Dendritic cell treated with granulocyte-macrophage colony-stimulating factor and Interleukin-4, amounts not matched to agents 40 ng/mL and 50 ng/mL, for 4 days (primary cell): ENCODE measurements around the gene SAP30.

ENCODE experiments used
- H3K27ac Mint-ChIP-seq: one replicate; pipeline ENCODE4 v1.8.0; 2022; ENCODE audit warnings: mild to moderate bottlenecking, mixed read lengths
- H3K27me3 Mint-ChIP-seq: one replicate; pipeline ENCODE4 v1.8.0; 2022; ENCODE audit warnings: mild to moderate bottlenecking, mixed read lengths
- H3K36me3 Mint-ChIP-seq: one replicate; pipeline ENCODE4 v1.8.0; 2022; ENCODE audit warnings: low read depth, mixed read lengths
- H3K4me1 Mint-ChIP-seq: one replicate; pipeline ENCODE4 v1.8.0; 2022; ENCODE audit warnings: low read depth, mixed read lengths
- H3K4me3 Mint-ChIP-seq: one replicate; pipeline ENCODE4 v1.8.0; 2022; ENCODE audit warnings: mild to moderate bottlenecking, moderate library complexity, mixed read lengths
- H3K9me3 Mint-ChIP-seq: one replicate; pipeline ENCODE4 v1.8.0; 2022; ENCODE audit warnings: mixed read lengths
- intact Hi-C: fragments of 100-400 bp; cut with micrococcal nuclease; formaldehyde crosslinking; loops from one replicate; pipeline ENCODE4 v1.15.0; 2022

SAP30 gene

GRCh38 chr4:173414456-173414855 is 43.7 kb downstream of the SAP30 start:
- no peaks in the 10 kb centered on the region for H3K9me3 Mint-ChIP-seq
- H3K27me3 Mint-ChIP-seq = no peaks in the 10 kb centered on the region
- H3K27ac Mint-ChIP-seq = peak overlapping the region; percentile 34
- H3K4me3 Mint-ChIP-seq = no peak overlapping the region
- intact Hi-C loops = no loop called here
- H3K36me3 Mint-ChIP-seq = peaks cover 5% of the 10 kb centered on the region
- peaks cover 61% of the 10 kb centered on the region for H3K4me1 Mint-ChIP-seq

GRCh38 chr4:173415092-173415491 is 44.3 kb downstream of the SAP30 start:
- H3K27ac Mint-ChIP-seq = no peak overlapping the region
- H3K4me3 Mint-ChIP-seq = no peak overlapping the region
- H3K36me3 Mint-ChIP-seq = no peaks in the 10 kb centered on the region
- intact Hi-C loops = loop anchor here (5.0 kb wide), 1 partner anchor 398 kb away; no protein-coding TSS in a partner anchor
- H3K9me3 Mint-ChIP-seq = no peaks in the 10 kb centered on the region
- H3K4me1 Mint-ChIP-seq = peaks cover 65% of the 10 kb centered on the region
- no peaks in the 10 kb centered on the region for H3K27me3 Mint-ChIP-seq

DNA sequence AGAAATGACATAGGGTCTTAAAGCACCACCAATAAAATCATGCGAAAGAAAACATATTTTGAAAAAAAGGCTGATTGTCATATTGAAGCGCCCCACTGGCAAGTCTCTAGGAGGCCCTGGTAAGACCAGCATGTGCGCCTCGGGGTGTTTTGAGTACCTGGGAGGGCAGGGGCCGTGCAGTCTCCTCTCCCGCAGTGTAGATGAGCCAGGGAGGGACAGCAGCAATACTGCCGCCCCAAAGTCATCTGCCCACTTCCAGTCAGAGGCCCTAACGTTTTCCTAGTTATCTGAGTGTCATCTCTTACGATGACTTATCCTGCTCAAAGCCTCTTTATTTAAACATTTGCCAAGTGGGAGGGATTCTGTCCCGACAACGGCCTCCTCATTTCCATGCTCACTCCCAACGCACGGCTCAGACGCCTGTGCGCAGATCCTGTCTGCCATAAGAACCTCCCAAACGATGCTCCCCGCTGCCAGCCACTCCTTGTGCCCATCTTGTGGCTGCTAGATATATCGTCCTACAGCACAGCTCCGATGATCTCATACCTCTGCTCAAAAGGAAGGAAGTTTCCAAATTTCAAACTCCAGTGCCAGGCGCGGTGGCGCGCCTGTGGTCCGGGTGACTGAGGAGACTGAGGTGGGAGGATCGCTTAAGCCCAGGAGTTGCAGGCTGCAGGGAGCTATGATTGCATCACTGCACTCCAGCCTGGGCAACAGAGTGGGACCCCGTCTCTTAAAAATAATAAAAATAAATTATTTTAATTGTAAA is 45.3 kb downstream of the SAP30 start:
- Mint-ChIP-seq H3K27me3 (no peaks in the 10 kb centered on the region), H3K27ac (no peak overlapping the region), H3K4me1 (peaks cover 71% of the 10 kb centered on the region), H3K4me3 (peak overlapping the region; percentile 54), H3K9me3 (no peaks in the 10 kb centered on the region), H3K36me3 (no peaks in the 10 kb centered on the region)
- intact Hi-C loops = loop anchor here (1.0 to 5.0 kb wide), 2 partner anchors 46 to 399 kb away; partner anchors contain the start of gene SAP30

DNA sequence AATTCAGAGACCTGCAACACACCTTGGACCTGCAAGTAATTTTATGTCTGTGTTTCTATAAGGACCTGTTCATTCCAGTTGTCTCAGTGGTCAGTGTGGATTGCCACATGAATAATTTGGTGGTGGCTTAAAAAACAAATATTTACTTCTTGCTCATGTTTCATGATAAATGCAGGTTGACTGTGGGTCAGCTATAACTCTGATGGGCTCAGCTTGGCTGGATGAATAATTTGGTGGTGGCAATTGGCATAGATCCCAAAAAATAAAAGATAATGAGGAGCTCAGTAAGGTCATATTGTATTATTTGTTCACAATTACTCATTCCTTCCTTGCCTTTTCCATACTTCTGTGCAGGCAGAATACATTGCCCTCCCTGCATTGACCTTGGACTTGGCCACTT is 47.1 kb downstream of the SAP30 start:
- no peak overlapping the region for H3K27ac Mint-ChIP-seq
- H3K4me1 Mint-ChIP-seq = peaks cover 58% of the 10 kb centered on the region
- no peak overlapping the region for H3K4me3 Mint-ChIP-seq
- no peaks in the 10 kb centered on the region for H3K27me3 Mint-ChIP-seq
- no peaks in the 10 kb centered on the region for H3K9me3 Mint-ChIP-seq
- H3K36me3 Mint-ChIP-seq = no peaks in the 10 kb centered on the region
- intact Hi-C loops = loop anchor here (1.0 to 5.0 kb wide), 2 partner anchors 99 to 401 kb away; no protein-coding TSS in a partner anchor

DNA sequence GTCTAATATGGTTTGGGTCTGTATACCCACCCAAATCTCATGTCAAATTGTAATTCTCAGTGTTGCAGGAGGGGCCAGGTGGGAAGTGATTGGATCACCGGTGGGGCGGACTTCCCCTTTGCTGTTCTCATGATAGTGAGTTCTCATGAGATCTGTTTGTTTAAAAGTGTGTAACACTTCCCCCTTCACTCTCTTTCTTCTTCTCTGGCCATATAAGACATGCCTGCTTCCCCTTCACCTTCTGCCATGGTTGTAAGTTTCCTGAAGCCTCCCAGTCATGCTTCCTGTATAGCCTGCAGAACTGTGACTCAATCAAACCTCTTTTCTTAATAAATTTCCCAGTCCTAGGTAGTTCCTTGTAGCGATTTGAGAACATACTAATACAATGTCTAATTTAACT is 47.9 kb downstream of the SAP30 start:
- H3K4me3 Mint-ChIP-seq = no peak overlapping the region
- H3K4me1 Mint-ChIP-seq = peaks cover 50% of the 10 kb centered on the region
- H3K27ac Mint-ChIP-seq = peak overlapping the region; percentile 15
- no peaks in the 10 kb centered on the region for H3K27me3 Mint-ChIP-seq
- no peaks in the 10 kb centered on the region for H3K9me3 Mint-ChIP-seq
- intact Hi-C loops = loop anchor here (5.0 kb wide), 1 partner anchor 401 kb away; no protein-coding TSS in a partner anchor
- H3K36me3 Mint-ChIP-seq = no peaks in the 10 kb centered on the region

DNA sequence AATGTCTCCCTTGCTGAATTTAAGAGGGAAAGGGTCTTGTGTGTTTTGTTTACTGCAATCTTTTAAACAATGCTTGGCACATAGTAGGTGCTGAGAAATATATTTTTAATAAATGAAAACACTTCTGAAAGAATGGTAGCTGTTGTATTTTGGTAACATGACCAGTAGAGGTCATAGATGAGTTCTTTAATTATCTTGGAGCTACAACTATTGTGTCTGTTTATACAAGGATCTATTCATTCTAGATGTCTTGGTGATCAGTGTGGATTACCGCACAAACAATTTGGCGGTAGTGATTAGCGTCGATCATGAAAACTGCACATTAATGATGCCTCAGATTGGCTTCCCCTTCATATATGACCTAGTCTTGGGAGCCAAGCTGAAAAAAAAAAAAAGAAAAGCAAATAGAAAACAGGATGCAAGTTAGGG is 49.6 kb downstream of the SAP30 start:
- no peaks in the 10 kb centered on the region for H3K36me3 Mint-ChIP-seq
- H3K27me3 Mint-ChIP-seq = no peaks in the 10 kb centered on the region
- H3K4me1 Mint-ChIP-seq = peaks cover 35% of the 10 kb centered on the region
- H3K9me3 Mint-ChIP-seq = no peaks in the 10 kb centered on the region
- H3K27ac Mint-ChIP-seq = no peak overlapping the region
- H3K4me3 Mint-ChIP-seq = no peak overlapping the region
- intact Hi-C loops = loop anchor here (2.0 to 5.0 kb wide), 2 partner anchors 74 to 332 kb away; no protein-coding TSS in a partner anchor

GRCh38 chr4:173420801-173421200 is 50.0 kb downstream of the SAP30 start:
- intact Hi-C loops = loop anchor here (2.0 to 5.0 kb wide), 2 partner anchors 74 to 332 kb away; no protein-coding TSS in a partner anchor
- Mint-ChIP-seq H3K4me3 (no peak overlapping the region), H3K4me1 (peaks cover 35% of the 10 kb centered on the region), H3K27ac (no peak overlapping the region), H3K36me3 (no peaks in the 10 kb centered on the region), H3K9me3 (no peaks in the 10 kb centered on the region), H3K27me3 (no peaks in the 10 kb centered on the region)

- H3K27me3 Mint-ChIP-seq = no peaks in the 10 kb centered on the region
- no peaks in the 10 kb centered on the region for H3K9me3 Mint-ChIP-seq
- peaks cover 5% of the 10 kb centered on the region for H3K4me1 Mint-ChIP-seq
- no peak overlapping the region for H3K27ac Mint-ChIP-seq
- no peaks in the 10 kb centered on the region for H3K36me3 Mint-ChIP-seq
- H3K4me3 Mint-ChIP-seq = no peak overlapping the region
- intact Hi-C loops = loop anchor here (5.0 kb wide), 1 partner anchor 327 kb away; no protein-coding TSS in a partner anchor
These were observed 54.4 kb downstream of the SAP30 start for GRCh38 chr4:173424899-173425805.

- no peaks in the 10 kb centered on the region for H3K9me3 Mint-ChIP-seq
- no peak overlapping the region for H3K4me3 Mint-ChIP-seq
- H3K36me3 Mint-ChIP-seq = no peaks in the 10 kb centered on the region
- H3K27ac Mint-ChIP-seq = no peak overlapping the region
- intact Hi-C loops = no loop called here
- H3K4me1 Mint-ChIP-seq = no peaks in the 10 kb centered on the region
- peaks cover 1% of the 10 kb centered on the region for H3K27me3 Mint-ChIP-seq
These were observed 55.3 kb downstream of the SAP30 start for GRCh38 chr4:173426064-173426463.
